Amniotic epithelial cell (primary cell): ENCODE results near the gene AUNIP.

Experiments used
- DNase-seq: peaks from one replicate; pipeline ENCODE4 v3.0.0-alpha.2; 2010; ENCODE audit warnings: low read depth

The AUNIP gene, protein sequence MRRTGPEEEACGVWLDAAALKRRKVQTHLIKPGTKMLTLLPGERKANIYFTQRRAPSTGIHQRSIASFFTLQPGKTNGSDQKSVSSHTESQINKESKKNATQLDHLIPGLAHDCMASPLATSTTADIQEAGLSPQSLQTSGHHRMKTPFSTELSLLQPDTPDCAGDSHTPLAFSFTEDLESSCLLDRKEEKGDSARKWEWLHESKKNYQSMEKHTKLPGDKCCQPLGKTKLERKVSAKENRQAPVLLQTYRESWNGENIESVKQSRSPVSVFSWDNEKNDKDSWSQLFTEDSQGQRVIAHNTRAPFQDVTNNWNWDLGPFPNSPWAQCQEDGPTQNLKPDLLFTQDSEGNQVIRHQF

GRCh38 chr1:25858906-25859789 lies at the start of gene AUNIP:
TSS of gene AUNIP (minus strand) at chr1:25859457. CDS start at chr1:25859357, 100 bp downstream.
- peak; percentile 84 for DNase-seq

DNA sequence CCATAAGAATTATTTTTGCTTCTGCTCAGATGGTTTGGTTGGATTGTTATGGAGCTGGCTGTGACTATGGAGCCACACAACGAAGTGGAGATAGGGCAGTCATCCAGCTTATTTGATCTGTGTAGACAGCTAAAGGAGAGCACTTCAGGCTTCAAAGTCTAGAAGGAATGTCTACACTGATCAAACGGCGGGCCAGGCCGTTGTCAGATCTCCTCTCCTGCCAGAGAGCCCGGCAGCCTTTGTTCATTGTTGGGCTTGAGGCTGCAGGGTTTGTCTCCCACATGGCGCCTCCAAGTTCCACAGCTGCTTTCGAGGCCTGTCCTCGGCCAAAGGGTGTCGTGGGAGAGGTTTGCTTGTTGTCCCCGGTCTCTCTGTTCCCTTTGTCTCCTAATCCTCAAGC lies 49.8 kb upstream of the AUNIP start:
- no peak for DNase-seq

DNA sequence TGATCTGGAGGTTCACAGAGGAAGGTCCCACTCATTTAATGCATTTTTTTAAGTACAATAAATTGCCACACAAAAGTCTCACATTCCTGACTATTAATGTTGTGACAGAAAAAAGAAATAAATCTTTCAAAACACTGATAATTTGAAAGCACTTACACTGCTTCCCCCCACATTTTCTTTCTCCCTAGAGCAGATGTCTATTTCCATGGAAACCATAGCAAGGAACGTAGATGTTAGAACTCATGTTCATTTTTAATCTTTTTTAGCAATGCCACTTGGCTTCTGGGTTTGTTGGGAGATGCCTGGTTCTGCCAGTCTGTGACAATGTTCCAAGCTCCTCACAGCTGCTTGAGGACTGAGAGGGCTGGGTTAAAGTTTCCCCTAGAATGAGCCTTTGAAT lies 48.9 kb upstream of the AUNIP start:
- DNase-seq, result no peak

DNA sequence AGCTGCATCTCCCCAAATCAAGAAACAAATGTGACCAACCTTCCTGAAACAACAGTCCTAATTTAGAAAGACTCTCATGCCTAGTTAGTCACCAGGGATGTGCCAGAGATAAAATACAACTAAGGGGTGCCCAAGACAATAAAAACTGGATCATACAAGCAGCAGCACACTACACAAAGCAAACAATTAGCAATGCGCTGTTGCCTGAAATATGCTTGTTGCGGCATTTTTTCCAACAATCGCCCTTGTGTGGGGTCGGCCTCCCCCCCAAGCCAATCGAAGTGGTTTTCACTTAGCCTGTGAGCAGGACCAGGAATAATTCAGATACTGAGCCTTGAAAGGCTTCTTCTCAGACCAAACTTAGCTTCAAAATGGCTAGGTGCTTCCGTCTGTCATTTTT lies 48.3 kb upstream of the AUNIP start:
- no peak for DNase-seq

DNA sequence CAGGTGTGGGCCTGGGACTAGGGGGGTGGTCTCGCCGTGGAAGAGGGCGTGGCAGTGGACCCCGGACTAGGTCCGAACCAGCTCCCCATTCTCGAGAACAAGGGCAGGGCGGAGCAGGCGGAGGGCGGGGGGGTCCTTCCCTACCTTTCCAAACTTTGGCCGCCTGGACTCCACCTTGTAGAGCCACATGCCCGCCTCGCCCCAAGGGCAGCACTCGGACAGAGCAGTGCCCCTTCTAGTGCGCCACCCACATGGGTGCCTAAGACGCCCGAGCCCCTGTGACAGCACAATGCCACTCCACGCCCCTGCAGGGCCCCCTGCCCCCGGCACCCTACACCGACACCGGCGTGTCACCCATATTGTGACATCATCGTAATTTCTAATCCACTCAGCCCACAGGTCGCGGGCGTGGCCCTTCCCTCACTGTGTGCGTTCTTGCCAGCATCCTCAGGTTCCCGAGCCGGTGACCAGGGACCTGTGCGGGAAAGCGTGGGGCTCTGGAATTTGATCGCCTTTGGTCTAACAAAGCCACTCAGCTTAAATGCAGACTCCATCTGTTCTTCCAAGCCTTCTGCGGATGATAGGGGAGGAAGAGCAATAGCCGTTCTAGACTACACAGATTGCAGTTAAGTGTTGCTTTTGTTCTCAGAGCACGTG lies 47.5 kb upstream of the AUNIP start:
- DNase-seq, result no peak

- peak; percentile 82 for DNase-seq
Measured at GRCh38 chr1:25905680-25906643, 46.7 kb upstream of the AUNIP start, which contains the start of gene STMN1. TSS of gene STMN1 (minus strand) at chr1:25906419. CDS start at chr1:25904676, 1,743 bp downstream.

DNA sequence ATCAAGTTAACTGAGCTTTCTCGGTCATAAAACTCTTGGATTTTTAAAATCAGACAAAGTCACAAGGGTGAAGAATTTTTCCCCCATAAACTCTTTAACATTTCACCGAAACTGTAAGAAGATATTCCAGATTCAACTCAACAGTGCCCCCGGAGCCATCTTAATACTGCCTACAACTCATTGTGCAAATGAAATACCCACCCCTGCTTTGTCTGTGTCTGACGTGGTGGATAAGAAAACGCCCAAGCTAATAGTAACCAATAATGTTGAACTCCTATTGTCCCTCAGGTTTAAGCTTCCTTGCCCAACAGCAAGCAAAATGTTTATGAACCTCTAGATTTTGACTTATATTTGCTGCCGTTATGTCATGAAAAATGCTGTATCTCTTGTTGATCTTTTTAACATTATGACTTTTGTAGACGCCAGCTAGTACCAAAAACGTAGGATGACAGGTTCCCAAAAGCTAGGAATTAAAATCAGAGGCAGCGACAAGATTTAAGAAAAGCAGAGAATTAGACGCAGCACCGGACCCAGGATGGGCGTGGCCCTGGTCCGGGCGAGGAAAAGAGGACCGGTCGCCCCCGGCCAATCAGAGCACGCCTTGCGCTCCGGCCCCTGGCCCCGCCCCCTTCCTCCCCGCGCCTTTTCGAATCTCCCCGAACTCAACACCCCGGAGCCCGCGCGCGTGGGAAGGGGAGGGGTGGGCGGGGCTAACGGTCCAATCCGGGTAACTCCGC lies 45.9 kb upstream of the AUNIP start:
- DNase-seq, result peak; percentile 79

DNA sequence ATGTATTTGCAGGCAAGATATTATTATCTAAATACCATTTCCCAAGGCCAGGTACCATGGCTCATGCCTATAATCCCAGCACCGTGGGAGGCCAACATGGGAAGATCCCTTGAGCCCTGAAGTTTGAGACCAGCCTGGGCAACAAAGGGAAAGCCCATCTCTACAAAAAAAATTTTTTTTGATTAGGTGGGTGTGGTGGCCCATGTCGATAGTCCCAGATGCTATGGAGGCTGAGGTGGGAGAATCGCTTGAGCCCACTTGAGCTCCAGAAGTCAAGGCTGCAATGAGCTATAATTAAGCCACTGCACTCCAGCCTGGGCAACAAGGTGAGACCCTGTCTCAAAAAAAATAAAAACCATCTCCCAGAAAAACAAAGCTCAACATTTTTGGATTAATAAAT lies 44.7 kb upstream of the AUNIP start:
- no peak for DNase-seq

DNA sequence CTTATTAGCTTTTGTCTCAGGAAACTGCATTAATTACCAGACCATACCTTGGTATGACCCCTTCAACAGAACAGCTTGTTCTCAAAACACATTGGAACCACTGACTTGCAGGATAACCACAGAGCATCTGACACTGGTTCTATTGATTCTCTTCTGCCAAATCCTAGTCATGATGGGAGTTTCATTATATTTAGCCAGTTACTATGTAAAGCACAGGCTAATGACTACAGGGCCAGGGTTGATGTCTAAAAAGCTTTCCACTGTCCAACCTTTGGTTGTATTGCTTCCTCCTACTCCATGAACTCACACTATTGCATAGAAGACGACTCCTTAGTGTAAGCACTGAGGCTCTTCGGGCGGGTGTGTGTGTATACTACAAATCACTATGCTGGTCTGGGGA lies 43.2 kb upstream of the AUNIP start:
- no peak for DNase-seq

- no peak for DNase-seq
Measured at GRCh38 chr1:25900219-25900618, 41.0 kb upstream of the AUNIP start.

- no peak for DNase-seq
Measured at GRCh38 chr1:25899792-25900191, 40.5 kb upstream of the AUNIP start.

- DNase-seq, result no peak
Measured at GRCh38 chr1:25898223-25899015, 39.2 kb upstream of the AUNIP start.

GRCh38 chr1:25897754-25898153 lies 38.5 kb upstream of the AUNIP start:
- DNase-seq, result no peak

DNA sequence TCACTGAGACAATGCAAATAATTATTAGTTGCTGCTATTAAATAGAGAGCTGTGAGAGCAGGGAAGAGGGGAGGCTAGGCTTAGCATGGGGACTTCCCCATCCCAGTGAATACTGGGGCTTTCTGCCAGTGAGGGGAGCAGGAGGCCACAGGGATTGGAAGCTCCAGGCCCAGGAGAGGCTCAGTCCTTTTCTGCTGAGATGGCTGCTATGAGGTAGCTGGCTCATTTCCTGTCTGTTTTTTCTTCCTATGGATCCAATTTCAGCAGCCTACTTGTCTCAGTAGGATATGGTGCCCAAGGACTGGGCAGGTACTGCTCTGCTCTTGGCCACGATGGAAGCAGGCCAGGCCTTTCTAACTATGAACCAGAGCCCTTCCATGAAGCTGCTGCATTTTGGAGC lies 37.0 kb upstream of the AUNIP start:
- DNase-seq, result no peak

- peak; percentile 85 for DNase-seq
Measured at GRCh38 chr1:25895365-25895990, 36.2 kb upstream of the AUNIP start.

- DNase-seq, result peak; percentile 33
Measured at GRCh38 chr1:25893116-25893515, 33.9 kb upstream of the AUNIP start.

- DNase-seq, result no peak
Measured at GRCh38 chr1:25891606-25892005, 32.3 kb upstream of the AUNIP start.

DNA sequence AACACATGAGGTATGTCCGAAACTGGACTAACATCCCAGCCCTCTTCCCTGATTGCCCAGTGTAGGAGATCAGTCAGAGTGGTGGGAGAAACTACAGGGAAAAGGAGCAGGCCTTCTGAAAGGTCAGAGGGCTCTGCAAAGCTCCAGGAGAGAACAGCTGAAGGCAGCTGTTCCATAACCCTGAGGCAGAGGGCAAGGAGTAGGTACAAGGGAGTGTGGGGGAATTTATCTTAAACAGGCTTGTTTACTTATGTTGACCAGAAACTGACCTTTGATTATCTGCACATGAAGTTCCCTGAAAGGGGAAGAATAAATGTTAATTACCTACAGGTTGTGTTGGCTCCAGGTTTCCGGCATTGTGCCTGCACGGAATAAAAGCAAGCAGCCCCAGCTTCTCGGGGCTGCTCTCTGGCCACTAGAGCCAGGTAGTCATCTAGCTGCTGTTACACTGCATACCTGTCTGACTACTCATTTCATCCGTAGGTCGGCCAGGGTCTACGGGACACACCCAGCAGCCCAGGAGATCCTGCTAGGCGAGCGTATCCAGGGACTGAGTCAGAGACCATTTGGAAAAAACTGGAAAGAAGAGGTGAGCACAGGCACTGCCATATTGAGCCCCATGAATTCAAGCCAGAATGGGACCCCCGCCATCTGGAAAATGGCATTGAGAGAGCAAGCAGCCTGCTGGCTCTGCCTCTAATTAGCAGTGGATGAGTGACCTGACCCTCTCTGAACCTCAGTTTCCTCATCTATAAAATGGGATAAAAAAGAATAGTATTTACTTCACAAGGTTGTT lies 31.2 kb upstream of the AUNIP start:
- DNase-seq, result peak; percentile 64

DNA sequence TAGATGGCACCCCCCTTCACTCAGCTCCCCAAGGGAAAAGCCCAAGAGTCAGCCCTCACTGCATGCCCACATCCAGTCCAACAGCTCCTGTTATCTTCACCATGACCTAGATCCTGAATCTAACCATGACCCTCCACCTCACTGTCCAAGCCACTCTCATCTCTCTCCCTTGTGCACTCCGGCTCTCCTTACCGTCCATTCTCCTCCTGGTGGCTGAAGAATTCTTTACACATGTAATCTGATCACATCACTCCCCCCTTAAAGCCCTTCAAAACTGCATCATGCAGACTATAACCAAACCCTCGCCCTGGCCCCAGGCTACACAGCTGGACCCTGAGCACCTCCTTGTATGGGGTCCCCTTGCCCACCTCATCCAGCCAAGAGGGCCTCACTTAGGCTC lies 30.2 kb upstream of the AUNIP start:
- no peak for DNase-seq
